ENCODE data around the gene TMEM44. TPM values are rescaled to one million over a fixed set of nuclear protein-coding genes. Genes with fewer than 3 reads are reported as not detected.
A peak's percentile ranks its signal among the peaks of the same experiment; 100 is the strongest.

TMEM44 gene
- total and polyA plus RNA-seq, 9 of the 15 experiments (the other 6 are each of a cell fraction or from before 2014, with no cell fraction given), result 0.53 to 18.1 (median 11.3) TPM

- TF ChIP-seq RERE (CRISPR knock-in tag; IDR thresholded peaks at IDR 0.05; ENCODE audit: borderline replicate concordance) (no peak), HES1 (IDR thresholded peaks at IDR 0.05; ENCODE audit: low read depth) (peak; percentile 65; the same call in 1 of the 2 replicates), U2AF2 (optimal IDR thresholded peaks at IDR 0.05; ENCODE audit: low read depth, low read length) (no peak), MNT (conservative IDR thresholded peaks at IDR 0.05) (peak in 1 of 2 experiments; percentile 19; a peak in 1 of 4 replicates), KAT7 (CRISPR knock-in tag; IDR thresholded peaks at IDR 0.05; ENCODE audit: borderline replicate concordance) (no peak), SMARCA4 (IDR thresholded peaks at IDR 0.05) (peak; percentile 61), PHF21A (IDR thresholded peaks at IDR 0.05; ENCODE audit: borderline replicate concordance, low read depth) (no peak), ESRRA (IDR thresholded peaks at IDR 0.05; ENCODE audit: borderline replicate concordance, low read depth) (0 out of 2 replicates have a peak, but pooled peaks have one; percentile 36), NCOA2 (IDR thresholded peaks at IDR 0.05; ENCODE audit: partially characterized antibody in 2 of 2) (no peak), MCM5 (IDR thresholded peaks at IDR 0.05; ENCODE audit: low read depth) (no peak), ZNF780A (CRISPR knock-in tag; IDR thresholded peaks at IDR 0.05) (no peak), HMBOX1 (IDR thresholded peaks at IDR 0.05) (0 out of 2 replicates have a peak, but pooled peaks have one; percentile 34)
- TF ChIP-seq, protein P1, sequence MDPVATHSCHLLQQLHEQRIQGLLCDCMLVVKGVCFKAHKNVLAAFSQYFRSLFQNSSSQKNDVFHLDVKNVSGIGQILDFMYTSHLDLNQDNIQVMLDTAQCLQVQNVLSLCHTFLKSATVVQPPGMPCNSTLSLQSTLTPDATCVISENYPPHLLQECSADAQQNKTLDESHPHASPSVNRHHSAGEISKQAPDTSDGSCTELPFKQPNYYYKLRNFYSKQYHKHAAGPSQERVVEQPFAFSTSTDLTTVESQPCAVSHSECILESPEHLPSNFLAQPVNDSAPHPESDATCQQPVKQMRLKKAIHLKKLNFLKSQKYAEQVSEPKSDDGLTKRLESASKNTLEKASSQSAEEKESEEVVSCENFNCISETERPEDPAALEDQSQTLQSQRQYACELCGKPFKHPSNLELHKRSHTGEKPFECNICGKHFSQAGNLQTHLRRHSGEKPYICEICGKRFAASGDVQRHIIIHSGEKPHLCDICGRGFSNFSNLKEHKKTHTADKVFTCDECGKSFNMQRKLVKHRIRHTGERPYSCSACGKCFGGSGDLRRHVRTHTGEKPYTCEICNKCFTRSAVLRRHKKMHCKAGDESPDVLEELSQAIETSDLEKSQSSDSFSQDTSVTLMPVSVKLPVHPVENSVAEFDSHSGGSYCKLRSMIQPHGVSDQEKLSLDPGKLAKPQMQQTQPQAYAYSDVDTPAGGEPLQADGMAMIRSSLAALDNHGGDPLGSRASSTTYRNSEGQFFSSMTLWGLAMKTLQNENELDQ (CRISPR knock-in tag; IDR thresholded peaks at IDR 0.05; ENCODE audit: borderline replicate concordance), result 0 out of 2 replicates have a peak, but pooled peaks have one; percentile 35
Measured at GRCh38 chr3:194682694-194683310, 49.6 kb upstream of the TMEM44 start (continued).
